K562 (cell line): ENCODE results near the gene BRD4. TPM values are rescaled to one million over a fixed set of nuclear protein-coding genes. Genes with fewer than 3 reads are reported as not detected.
A peak's percentile ranks its signal among the peaks of the same experiment; 100 is the strongest.

Experiments used
- ATAC-seq: fragments of 200-7000 bp; cut with Tn5 transposase; 3 replicates; pipeline ENCODE4 v1.9.1; 2020; ENCODE audit warnings: moderate library complexity
- BruUV-seq: library from RNA; stranded (reverse); fragments of 400-500 nt; replicated peaks from 2 replicates; lab custom pipeline; 2021; lab: Mats Ljungman, UMichigan
- CTCF ChIA-PET: fragments of 300-600 bp; formaldehyde crosslinking; extraction: SDS; loops from one replicate; lab custom pipeline; 2021; ENCODE audit warnings: low intra/inter-chr PET ratio; lab: Yijun Ruan, JAX
- POLR2A ChIA-PET: fragments of 300-600, 350-650 bp; sonication (Branson Sonifier 250); formaldehyde crosslinking; extraction: SDS; loops from one replicate; lab custom pipeline; 2021; ENCODE audit warnings: antibody characterized with exemption, inconsistent platforms; lab: Yijun Ruan, JAX
- DNase-seq, 4 experiments: peaks; one replicate each; pipeline versions ENCODE4 v3.0.0 to v3.0.0-alpha.2; 2011 to 2018; ENCODE audit warnings: low spot score in 3 of 4, mixed read lengths in 3 of 4; ENCODE audit errors: extremely low read depth in 1 of 4
- FAIRE-seq: peaks from 2 replicates; lab custom pipeline; 2011; peaks lifted over from hg19 to GRCh38; lab: Jason Lieb, UNC
- H2AFZ ChIP-seq: 2 replicates; pipeline ENCODE4 v1.6.0; 2011; ENCODE audit warnings: low read depth, low read length, control low read depth, inconsistent platforms
- H3K27ac ChIP-seq: fragments of 200-600 bp; 3 replicates; pipeline ENCODE4 v1.8.0; 2011; ENCODE audit warnings: low read depth, mild to moderate bottlenecking, control low read depth, inconsistent platforms, low read length, moderate library complexity, mixed read lengths; ENCODE audit errors: extremely low read depth
- H3K27me3 ChIP-seq, 2 experiments: fragments of 300-600 bp in 1 of 2; 2 replicates in 1 of 2; 3 replicates in 1 of 2; pipeline versions ENCODE4 v1.6.0 to v1.8.0; 2011; ENCODE audit warnings: inconsistent platforms in 2 of 2, low read length in 2 of 2, mild to moderate bottlenecking in 1 of 2, mixed read lengths in 1 of 2, moderate library complexity in 1 of 2; ENCODE audit not compliant: control insufficient read depth in 2 of 2, insufficient read depth in 2 of 2
- H3K36me3 ChIP-seq: fragments of 300-600 bp; 3 replicates; pipeline ENCODE4 v1.8.0; 2011; ENCODE audit warnings: mild to moderate bottlenecking, low read length, inconsistent platforms; ENCODE audit not compliant: control insufficient read depth, insufficient read depth
- H3K4me1 ChIP-seq, 2 experiments: fragments of 200-600 bp in 1 of 2; replicated peaks in 1 of 2; 2 replicates in 1 of 2; 3 replicates in 1 of 2; pipeline versions ENCODE4 v1.5.1 to v1.8.0; 2011; ENCODE audit warnings: inconsistent platforms in 2 of 2, low read length in 2 of 2, mild to moderate bottlenecking in 1 of 2, mixed read lengths in 1 of 2, moderate library complexity in 1 of 2; ENCODE audit not compliant: control insufficient read depth in 2 of 2, insufficient read depth in 2 of 2
- H3K4me2 ChIP-seq: 2 replicates; pipeline ENCODE4 v1.6.1; 2011; ENCODE audit warnings: low read length, control low read depth, inconsistent platforms, mixed read lengths; ENCODE audit not compliant: insufficient read depth
- H3K4me3 ChIP-seq: fragments of 200-600 bp; sonication (generic), shearing (Covaris generic); 2 replicates; pipeline ENCODE4 v1.5.1; 2016; ENCODE audit warnings: control low read depth, inconsistent platforms
- H3K79me2 ChIP-seq: fragments of 200-600 bp; 3 replicates; pipeline ENCODE4 v1.8.0; 2011; ENCODE audit warnings: low read length, inconsistent platforms; ENCODE audit not compliant: control insufficient read depth, insufficient read depth
- H3K9ac ChIP-seq, 2 experiments: 2 replicates each; pipeline versions ENCODE4 v1.6.0 to v1.6.1; 2011; ENCODE audit warnings: low read depth in 2 of 2, low read length in 2 of 2, control low read depth in 1 of 2, inconsistent platforms in 1 of 2, mild to moderate bottlenecking in 1 of 2, mixed read lengths in 1 of 2; ENCODE audit not compliant: insufficient read depth in 1 of 2
- H3K9me1 ChIP-seq: one replicate; pipeline ENCODE4 v1.6.0; 2011; ENCODE audit warnings: inconsistent platforms, mild to moderate bottlenecking, low read length, moderate library complexity; ENCODE audit not compliant: control insufficient read depth, insufficient read depth
- H3K9me3 ChIP-seq: replicated peaks from 2 replicates; pipeline ENCODE4 v1.5.1; 2011; ENCODE audit warnings: low read depth, low read length, inconsistent platforms; ENCODE audit not compliant: control insufficient read depth, insufficient read depth
- H4K20me1 ChIP-seq: replicated peaks from 2 replicates; pipeline ENCODE4 v1.6.1; 2011; ENCODE audit warnings: low read length, inconsistent platforms, mixed read lengths; ENCODE audit not compliant: control insufficient read depth, insufficient read depth
- C11orf30 ChIP-seq: fragments of 450-650 bp; IDR thresholded peaks from 2 replicates; pipeline ENCODE4 v1.6.1; 2016; ENCODE audit warnings: low read depth, mild to moderate bottlenecking
- MIER1 ChIP-seq: fragments of 450-650 bp; IDR thresholded peaks from 2 replicates; pipeline ENCODE4 v1.6.1; 2016; ENCODE audit warnings: antibody characterized with exemption, mild to moderate bottlenecking, low read depth
- ZNF232 ChIP-seq: sonication (generic); formaldehyde crosslinking; IDR thresholded peaks from 2 replicates; pipeline ENCODE4 v1.8.0; 2022; ENCODE audit warnings: mild to moderate bottlenecking, missing genetic modification reagents
- WGBS: fragments of 100-300 bp; shearing (Covaris generic); methylation state at CpG from one replicate; pipeline ENCODE4 v1.1.6; 2016; ENCODE audit warnings: low coverage, mixed read lengths; ENCODE audit not compliant: insufficient coverage; ENCODE audit errors: missing lambda C conversion rate; 5-methylcytosine and 5-hydroxymethylcytosine counted together
- in situ Hi-C: fragments of 300-500 bp; cut with MboI; formaldehyde crosslinking; loops from 4 replicates; pipeline ENCODE4 v1.15.0; 2018; ENCODE audit warnings: inconsistent platforms, mixed read lengths
- intact Hi-C: fragments of 100-400 bp; cut with micrococcal nuclease; formaldehyde crosslinking; loops from 2 replicates; pipeline ENCODE4 v1.14.2; 2022
- polyA plus RNA-seq, 8 experiments: library from polyadenylated mRNA; depleted of rRNA in 4 of 8; stranded (reverse) in 5 of 8; unstranded in 3 of 8; fragments of >200 nt; fragmentation: Nextera tagmentation in 2 of 8; fragmentation: Illumina TruSeq in 1 of 8; extraction: Ambion mirVana in 2 of 8; extraction: Trizol in 1 of 8; gene quantifications; 2 replicates each; pipeline versions ENCODE4 v1.2.1 to v1.2.3, GENCODE V29; 2011 to 2014; ENCODE audit warnings: inconsistent platforms in 1 of 8, missing spikeins in 1 of 8
- total RNA-seq, 7 experiments: library from RNA; depleted of rRNA in 6 of 7; stranded (reverse); fragments of >200 nt in 6 of 7; fragmentation: Illumina TruSeq in 2 of 7; extraction: Trizol in 2 of 7; gene quantifications; 2 replicates each; pipeline versions ENCODE4 v1.2.1 to v1.2.3, GENCODE V29; 2011 to 2021; ENCODE audit warnings: low replicate concordance in 1 of 7
- TF ChIP-seq, protein P1 (sequence below): fragments of 450-650 bp; IDR thresholded peaks from 2 replicates; pipeline ENCODE4 v1.6.1; 2017; ENCODE audit warnings: antibody characterized with exemption, mild to moderate bottlenecking
- TF ChIP-seq, protein P2 (sequence below): fragments of 200-800 bp; sonication (Bioruptor generic); IDR thresholded peaks from 2 replicates; pipeline ENCODE4 v1.6.1; 2016; ENCODE audit warnings: missing genetic modification characterization, missing compliant biosample characterization
- TF ChIP-seq, protein P3 (sequence below): fragments of 250-450 bp; sonication (Bioruptor Pico); IDR thresholded peaks from 2 replicates; pipeline ENCODE4 v1.4.0; 2020

The BRD4 gene
- total and polyA plus RNA-seq, 9 of the 15 experiments (the other 6 are each of a cell fraction or from before 2014, with no cell fraction given): 1.8 to 105 (median 15.6) TPM

DNA sequence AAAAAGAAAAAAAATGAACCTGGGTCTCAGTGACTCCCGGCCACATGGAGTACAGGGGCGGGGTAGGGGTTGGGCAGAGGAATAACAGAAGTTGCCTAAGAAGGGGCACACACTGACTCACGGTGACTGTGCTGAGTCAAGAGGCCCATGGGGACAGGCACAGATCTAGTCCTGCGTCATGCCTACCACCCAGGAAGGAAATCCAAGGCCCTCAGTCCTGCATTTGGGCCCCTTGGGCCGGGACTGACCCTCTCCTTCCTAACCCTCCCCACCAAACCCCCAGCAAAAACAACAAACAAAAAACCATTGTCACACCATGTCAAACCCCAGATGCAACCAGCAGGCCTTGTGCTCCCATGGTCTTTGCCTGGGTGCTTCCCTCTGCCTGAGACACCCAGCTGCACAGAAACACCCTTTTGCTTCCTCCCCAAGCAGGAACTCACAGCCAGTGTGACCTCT, 122.0 kb downstream of the BRD4 start:
- Histone ChIP-seq H3K27me3 (peaks cover 5 to 33% of the 10 kb centered on the region in 2 experiments; a peak in 4 of 5 replicates), H3K27ac (no peak overlapping the region), H2AFZ (no peak overlapping the region; the same call in 1 of the 2 replicates), H3K9me1 (no peaks in the 10 kb centered on the region), H3K4me2 (no peak overlapping the region), H3K9me3 (no peaks in the 10 kb centered on the region), H3K4me1 (peaks cover 0 to 5% of the 10 kb centered on the region in 2 experiments; a peak in 2 of 5 replicates), H3K4me3 (no peak overlapping the region), H3K79me2 (no peaks in the 10 kb centered on the region), H3K36me3 (no peaks in the 10 kb centered on the region), H4K20me1 (peaks cover 4% of the 10 kb centered on the region; the same call in 1 of the 2 replicates), H3K9ac (no peak overlapping the region)
- ChIA-PET CTCF (no interaction called here), POLR2A (interaction anchor here (0.6 to 0.9 kb wide), 3 partner anchors 46 to 656 kb away, joined by 3 read pairs; no protein-coding TSS in a partner anchor)
- ATAC-seq (peak; percentile 66), DNase-seq (no peak), FAIRE-seq (no peak)
- no TSS peak for BruUV-seq
- WGBS: 27% methylated on average over 4 of the region's 5 CpGs
- intact Hi-C loops: no loop called here
- in situ Hi-C loops: no loop called here
- TF ChIP-seq, protein P1, sequence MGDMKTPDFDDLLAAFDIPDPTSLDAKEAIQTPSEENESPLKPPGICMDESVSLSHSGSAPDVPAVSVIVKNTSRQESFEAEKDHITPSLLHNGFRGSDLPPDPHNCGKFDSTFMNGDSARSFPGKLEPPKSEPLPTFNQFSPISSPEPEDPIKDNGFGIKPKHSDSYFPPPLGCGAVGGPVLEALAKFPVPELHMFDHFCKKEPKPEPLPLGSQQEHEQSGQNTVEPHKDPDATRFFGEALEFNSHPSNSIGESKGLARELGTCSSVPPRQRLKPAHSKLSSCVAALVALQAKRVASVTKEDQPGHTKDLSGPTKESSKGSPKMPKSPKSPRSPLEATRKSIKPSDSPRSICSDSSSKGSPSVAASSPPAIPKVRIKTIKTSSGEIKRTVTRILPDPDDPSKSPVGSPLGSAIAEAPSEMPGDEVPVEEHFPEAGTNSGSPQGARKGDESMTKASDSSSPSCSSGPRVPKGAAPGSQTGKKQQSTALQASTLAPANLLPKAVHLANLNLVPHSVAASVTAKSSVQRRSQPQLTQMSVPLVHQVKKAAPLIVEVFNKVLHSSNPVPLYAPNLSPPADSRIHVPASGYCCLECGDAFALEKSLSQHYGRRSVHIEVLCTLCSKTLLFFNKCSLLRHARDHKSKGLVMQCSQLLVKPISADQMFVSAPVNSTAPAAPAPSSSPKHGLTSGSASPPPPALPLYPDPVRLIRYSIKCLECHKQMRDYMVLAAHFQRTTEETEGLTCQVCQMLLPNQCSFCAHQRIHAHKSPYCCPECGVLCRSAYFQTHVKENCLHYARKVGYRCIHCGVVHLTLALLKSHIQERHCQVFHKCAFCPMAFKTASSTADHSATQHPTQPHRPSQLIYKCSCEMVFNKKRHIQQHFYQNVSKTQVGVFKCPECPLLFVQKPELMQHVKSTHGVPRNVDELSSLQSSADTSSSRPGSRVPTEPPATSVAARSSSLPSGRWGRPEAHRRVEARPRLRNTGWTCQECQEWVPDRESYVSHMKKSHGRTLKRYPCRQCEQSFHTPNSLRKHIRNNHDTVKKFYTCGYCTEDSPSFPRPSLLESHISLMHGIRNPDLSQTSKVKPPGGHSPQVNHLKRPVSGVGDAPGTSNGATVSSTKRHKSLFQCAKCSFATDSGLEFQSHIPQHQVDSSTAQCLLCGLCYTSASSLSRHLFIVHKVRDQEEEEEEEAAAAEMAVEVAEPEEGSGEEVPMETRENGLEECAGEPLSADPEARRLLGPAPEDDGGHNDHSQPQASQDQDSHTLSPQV: no peak
- TF ChIP-seq, protein P2, sequence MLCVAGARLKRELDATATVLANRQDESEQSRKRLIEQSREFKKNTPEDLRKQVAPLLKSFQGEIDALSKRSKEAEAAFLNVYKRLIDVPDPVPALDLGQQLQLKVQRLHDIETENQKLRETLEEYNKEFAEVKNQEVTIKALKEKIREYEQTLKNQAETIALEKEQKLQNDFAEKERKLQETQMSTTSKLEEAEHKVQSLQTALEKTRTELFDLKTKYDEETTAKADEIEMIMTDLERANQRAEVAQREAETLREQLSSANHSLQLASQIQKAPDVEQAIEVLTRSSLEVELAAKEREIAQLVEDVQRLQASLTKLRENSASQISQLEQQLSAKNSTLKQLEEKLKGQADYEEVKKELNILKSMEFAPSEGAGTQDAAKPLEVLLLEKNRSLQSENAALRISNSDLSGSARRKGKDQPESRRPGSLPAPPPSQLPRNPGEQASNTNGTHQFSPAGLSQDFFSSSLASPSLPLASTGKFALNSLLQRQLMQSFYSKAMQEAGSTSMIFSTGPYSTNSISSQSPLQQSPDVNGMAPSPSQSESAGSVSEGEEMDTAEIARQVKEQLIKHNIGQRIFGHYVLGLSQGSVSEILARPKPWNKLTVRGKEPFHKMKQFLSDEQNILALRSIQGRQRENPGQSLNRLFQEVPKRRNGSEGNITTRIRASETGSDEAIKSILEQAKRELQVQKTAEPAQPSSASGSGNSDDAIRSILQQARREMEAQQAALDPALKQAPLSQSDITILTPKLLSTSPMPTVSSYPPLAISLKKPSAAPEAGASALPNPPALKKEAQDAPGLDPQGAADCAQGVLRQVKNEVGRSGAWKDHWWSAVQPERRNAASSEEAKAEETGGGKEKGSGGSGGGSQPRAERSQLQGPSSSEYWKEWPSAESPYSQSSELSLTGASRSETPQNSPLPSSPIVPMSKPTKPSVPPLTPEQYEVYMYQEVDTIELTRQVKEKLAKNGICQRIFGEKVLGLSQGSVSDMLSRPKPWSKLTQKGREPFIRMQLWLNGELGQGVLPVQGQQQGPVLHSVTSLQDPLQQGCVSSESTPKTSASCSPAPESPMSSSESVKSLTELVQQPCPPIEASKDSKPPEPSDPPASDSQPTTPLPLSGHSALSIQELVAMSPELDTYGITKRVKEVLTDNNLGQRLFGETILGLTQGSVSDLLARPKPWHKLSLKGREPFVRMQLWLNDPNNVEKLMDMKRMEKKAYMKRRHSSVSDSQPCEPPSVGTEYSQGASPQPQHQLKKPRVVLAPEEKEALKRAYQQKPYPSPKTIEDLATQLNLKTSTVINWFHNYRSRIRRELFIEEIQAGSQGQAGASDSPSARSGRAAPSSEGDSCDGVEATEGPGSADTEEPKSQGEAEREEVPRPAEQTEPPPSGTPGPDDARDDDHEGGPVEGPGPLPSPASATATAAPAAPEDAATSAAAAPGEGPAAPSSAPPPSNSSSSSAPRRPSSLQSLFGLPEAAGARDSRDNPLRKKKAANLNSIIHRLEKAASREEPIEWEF (CRISPR knock-in tag): 0 out of 2 replicates have a peak, but pooled peaks have one; percentile 30
- TF ChIP-seq, protein P3, sequence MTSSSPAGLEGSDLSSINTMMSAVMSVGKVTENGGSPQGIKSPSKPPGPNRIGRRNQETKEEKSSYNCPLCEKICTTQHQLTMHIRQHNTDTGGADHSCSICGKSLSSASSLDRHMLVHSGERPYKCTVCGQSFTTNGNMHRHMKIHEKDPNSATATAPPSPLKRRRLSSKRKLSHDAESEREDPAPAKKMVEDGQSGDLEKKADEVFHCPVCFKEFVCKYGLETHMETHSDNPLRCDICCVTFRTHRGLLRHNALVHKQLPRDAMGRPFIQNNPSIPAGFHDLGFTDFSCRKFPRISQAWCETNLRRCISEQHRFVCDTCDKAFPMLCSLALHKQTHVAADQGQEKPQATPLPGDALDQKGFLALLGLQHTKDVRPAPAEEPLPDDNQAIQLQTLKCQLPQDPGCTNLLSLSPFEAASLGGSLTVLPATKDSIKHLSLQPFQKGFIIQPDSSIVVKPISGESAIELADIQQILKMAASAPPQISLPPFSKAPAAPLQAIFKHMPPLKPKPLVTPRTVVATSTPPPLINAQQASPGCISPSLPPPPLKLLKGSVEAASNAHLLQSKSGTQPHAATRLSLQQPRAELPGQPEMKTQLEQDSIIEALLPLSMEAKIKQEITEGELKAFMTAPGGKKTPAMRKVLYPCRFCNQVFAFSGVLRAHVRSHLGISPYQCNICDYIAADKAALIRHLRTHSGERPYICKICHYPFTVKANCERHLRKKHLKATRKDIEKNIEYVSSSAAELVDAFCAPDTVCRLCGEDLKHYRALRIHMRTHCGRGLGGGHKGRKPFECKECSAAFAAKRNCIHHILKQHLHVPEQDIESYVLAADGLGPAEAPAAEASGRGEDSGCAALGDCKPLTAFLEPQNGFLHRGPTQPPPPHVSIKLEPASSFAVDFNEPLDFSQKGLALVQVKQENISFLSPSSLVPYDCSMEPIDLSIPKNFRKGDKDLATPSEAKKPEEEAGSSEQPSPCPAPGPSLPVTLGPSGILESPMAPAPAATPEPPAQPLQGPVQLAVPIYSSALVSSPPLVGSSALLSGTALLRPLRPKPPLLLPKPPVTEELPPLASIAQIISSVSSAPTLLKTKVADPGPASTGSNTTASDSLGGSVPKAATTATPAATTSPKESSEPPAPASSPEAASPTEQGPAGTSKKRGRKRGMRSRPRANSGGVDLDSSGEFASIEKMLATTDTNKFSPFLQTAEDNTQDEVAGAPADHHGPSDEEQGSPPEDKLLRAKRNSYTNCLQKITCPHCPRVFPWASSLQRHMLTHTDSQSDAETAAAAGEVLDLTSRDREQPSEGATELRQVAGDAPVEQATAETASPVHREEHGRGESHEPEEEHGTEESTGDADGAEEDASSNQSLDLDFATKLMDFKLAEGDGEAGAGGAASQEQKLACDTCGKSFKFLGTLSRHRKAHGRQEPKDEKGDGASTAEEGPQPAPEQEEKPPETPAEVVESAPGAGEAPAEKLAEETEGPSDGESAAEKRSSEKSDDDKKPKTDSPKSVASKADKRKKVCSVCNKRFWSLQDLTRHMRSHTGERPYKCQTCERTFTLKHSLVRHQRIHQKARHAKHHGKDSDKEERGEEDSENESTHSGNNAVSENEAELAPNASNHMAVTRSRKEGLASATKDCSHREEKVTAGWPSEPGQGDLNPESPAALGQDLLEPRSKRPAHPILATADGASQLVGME: no peak
- TF ChIP-seq MIER1: no peak
- TF ChIP-seq ZNF232: no peak
- peak; percentile 53; the same call in 1 of the 2 replicates for TF ChIP-seq C11orf30
